H9 (cell line): Measurements from ENCODE around the gene DMXL1. TPM values are rescaled to one million over a fixed set of nuclear protein-coding genes. Genes with fewer than 3 reads are reported as not detected.

Source experiments
- DNase-seq: peaks from one replicate; pipeline ENCODE4 v3.0.0-alpha.2; 2017
- H2AFZ ChIP-seq: one replicate; pipeline ENCODE4 v1.6.1; 2013; ENCODE audit warnings: mild to moderate bottlenecking, low read length, control low read depth, moderate library complexity
- H2AK5ac ChIP-seq: 2 replicates; pipeline ENCODE4 v1.6.1; 2013; ENCODE audit warnings: low read length, control low read depth, mixed read lengths; ENCODE audit not compliant: insufficient read length
- H2BK120ac ChIP-seq: one replicate; pipeline ENCODE4 v1.6.1; 2013; ENCODE audit warnings: low read depth, mild to moderate bottlenecking, low read length, control low read depth, inconsistent platforms; ENCODE audit not compliant: poor library complexity, severe bottlenecking
- H2BK12ac ChIP-seq: 2 replicates; pipeline ENCODE4 v1.6.1; 2013; ENCODE audit warnings: low read length, control low read depth, mixed read lengths, low read depth; ENCODE audit not compliant: insufficient read length
- H2BK15ac ChIP-seq: 2 replicates; pipeline ENCODE4 v1.6.1; 2013; ENCODE audit warnings: low read depth, low read length, control low read depth
- H2BK20ac ChIP-seq: one replicate; pipeline ENCODE4 v1.6.1; 2013; ENCODE audit warnings: low read depth, mild to moderate bottlenecking, low read length, control low read depth, inconsistent platforms; ENCODE audit not compliant: poor library complexity, severe bottlenecking
- H2BK5ac ChIP-seq: 2 replicates; pipeline ENCODE4 v1.6.1; 2013; ENCODE audit warnings: low read length, control low read depth, mixed read lengths; ENCODE audit not compliant: insufficient read length
- H3K14ac ChIP-seq: 2 replicates; pipeline ENCODE4 v1.6.1; 2013; ENCODE audit warnings: low read length, control low read depth; ENCODE audit not compliant: insufficient read depth
- H3K18ac ChIP-seq: 2 replicates; pipeline ENCODE4 v1.6.1; 2013; ENCODE audit warnings: low read depth, mild to moderate bottlenecking, mixed read lengths, low read length, control low read depth; ENCODE audit not compliant: insufficient read length
- H3K23ac ChIP-seq: 2 replicates; pipeline ENCODE4 v1.6.1; 2013; ENCODE audit warnings: low read length, control low read depth, mixed read lengths, low read depth; ENCODE audit not compliant: insufficient read length
- H3K23me2 ChIP-seq: 2 replicates; pipeline ENCODE4 v1.6.1; 2013; ENCODE audit warnings: low read depth, mild to moderate bottlenecking, mixed read lengths, low read length, control low read depth; ENCODE audit not compliant: insufficient read length, poor library complexity, severe bottlenecking
- H3K27ac ChIP-seq: 2 replicates; pipeline ENCODE4 v1.5.1; 2013; ENCODE audit warnings: low read length, control low read depth, mixed read lengths, low read depth; ENCODE audit not compliant: insufficient read length
- H3K27me3 ChIP-seq: 2 replicates; pipeline ENCODE4 v1.6.1; 2013; ENCODE audit warnings: low read length, control low read depth, inconsistent platforms; ENCODE audit not compliant: insufficient read depth
- H3K4ac ChIP-seq: 2 replicates; pipeline ENCODE4 v1.6.1; 2013; ENCODE audit warnings: low read depth, mild to moderate bottlenecking, control low read depth, inconsistent platforms, low read length, moderate library complexity
- H3K4me1 ChIP-seq: 2 replicates; pipeline ENCODE4 v1.6.1; 2013; ENCODE audit warnings: low read length, control low read depth, inconsistent platforms; ENCODE audit not compliant: insufficient read depth
- H3K4me2 ChIP-seq: 2 replicates; pipeline ENCODE4 v1.6.1; 2013; ENCODE audit warnings: low read length, control low read depth, mixed read lengths; ENCODE audit not compliant: insufficient read length, insufficient read depth
- H3K56ac ChIP-seq: 2 replicates; pipeline ENCODE4 v1.6.1; 2013; ENCODE audit warnings: low read depth, mild to moderate bottlenecking, mixed read lengths, low read length, control low read depth; ENCODE audit not compliant: insufficient read length
- H3K79me1 ChIP-seq: 2 replicates; pipeline ENCODE4 v1.6.1; 2013; ENCODE audit warnings: low read depth, mild to moderate bottlenecking, moderate library complexity, low read length, control low read depth, inconsistent platforms; ENCODE audit not compliant: insufficient read depth, poor library complexity, severe bottlenecking
- H3K79me2 ChIP-seq: 2 replicates; pipeline ENCODE4 v1.6.1; 2013; ENCODE audit warnings: low read length, control low read depth, inconsistent platforms; ENCODE audit not compliant: insufficient read depth
- H3K9ac ChIP-seq: 2 replicates; pipeline ENCODE4 v1.6.1; 2013; ENCODE audit warnings: low read length, control low read depth, mixed read lengths; ENCODE audit not compliant: insufficient read length; ENCODE audit errors: extremely low read depth
- H3K9me3 ChIP-seq: one replicate; pipeline ENCODE4 v1.6.1; 2013; ENCODE audit warnings: low read depth, low read length, inconsistent platforms; ENCODE audit not compliant: control insufficient read depth
- H3T11ph ChIP-seq: one replicate; pipeline ENCODE4 v1.6.1; 2013; ENCODE audit warnings: mild to moderate bottlenecking, low read length, control low read depth, inconsistent platforms
- H4K20me1 ChIP-seq: one replicate; pipeline ENCODE4 v1.6.1; 2013; ENCODE audit not compliant: control insufficient read depth, insufficient read length, insufficient read depth
- H4K5ac ChIP-seq: 2 replicates; pipeline ENCODE4 v1.6.1; 2013; ENCODE audit warnings: low read depth, mild to moderate bottlenecking, mixed read lengths, low read length, control low read depth; ENCODE audit not compliant: insufficient read length
- H4K8ac ChIP-seq: replicated peaks from 2 replicates; pipeline ENCODE4 v1.6.1; 2013; ENCODE audit warnings: low read length, control low read depth, mixed read lengths, low read depth; ENCODE audit not compliant: insufficient read length
- H4K91ac ChIP-seq: 2 replicates; pipeline ENCODE4 v1.6.1; 2013; ENCODE audit warnings: low read depth, mild to moderate bottlenecking, moderate library complexity, mixed read lengths, low read length, control low read depth; ENCODE audit not compliant: insufficient read length
- H3K27ac Mint-ChIP-seq, 3 experiments: 2 replicates in 2 of 3; 3 replicates in 1 of 3; pipeline ENCODE4 v1.8.0; 2020 to 2021; ENCODE audit warnings: mixed read lengths in 3 of 3, mild to moderate bottlenecking in 1 of 3, moderate library complexity in 1 of 3
- H3K27me3 Mint-ChIP-seq: 2 replicates; pipeline ENCODE4 v1.8.0; 2021; ENCODE audit warnings: low read depth, mild to moderate bottlenecking, moderate library complexity, mixed read lengths
- H3K36me3 Mint-ChIP-seq, 3 experiments: 2 replicates in 2 of 3; 3 replicates in 1 of 3; pipeline ENCODE4 v1.8.0; 2020 to 2021; ENCODE audit warnings: low read depth in 3 of 3, mixed read lengths in 3 of 3; ENCODE audit not compliant: insufficient read depth in 1 of 3
- H3K4me1 Mint-ChIP-seq, 2 experiments: 2 replicates each; pipeline ENCODE4 v1.8.0; 2020; ENCODE audit warnings: mixed read lengths in 2 of 2
- H3K4me3 Mint-ChIP-seq, 2 experiments: 2 replicates in 1 of 2; 3 replicates in 1 of 2; pipeline ENCODE4 v1.8.0; 2020 to 2021; ENCODE audit warnings: mild to moderate bottlenecking in 2 of 2, mixed read lengths in 2 of 2, moderate library complexity in 1 of 2
- H3K9me3 Mint-ChIP-seq, 2 experiments: 2 replicates in 1 of 2; 3 replicates in 1 of 2; pipeline ENCODE4 v1.8.0; 2020; ENCODE audit warnings: mild to moderate bottlenecking in 2 of 2, mixed read lengths in 2 of 2, moderate library complexity in 1 of 2
- WGBS: extraction: QIAGEN DNeasy Blood & Tissue Kit; methylation state at CpG from one replicate; pipeline ENCODE4 v1.1.7; 2013; ENCODE audit warnings: missing lambda C conversion rate, low lambda C conversion rate, mixed read lengths; ENCODE audit not compliant: insufficient read length; ENCODE audit errors: extremely low coverage; 5-methylcytosine and 5-hydroxymethylcytosine counted together
- total RNA-seq: library from RNA; stranded (reverse); gene quantifications from 2 replicates; pipeline ENCODE4 v1.2.1, GENCODE V29; 2021
- TF ChIP-seq, protein P1 (sequence below): fragments of 200-600 bp; sonication (generic); conservative IDR thresholded peaks from 3 replicates; pipeline ENCODE4 v1.8.0; 2021; ENCODE audit warnings: antibody characterized with exemption, mild to moderate bottlenecking

Gene DMXL1
- total RNA-seq, 1 experiment from 2014 or later: 63.5 TPM

DNA sequence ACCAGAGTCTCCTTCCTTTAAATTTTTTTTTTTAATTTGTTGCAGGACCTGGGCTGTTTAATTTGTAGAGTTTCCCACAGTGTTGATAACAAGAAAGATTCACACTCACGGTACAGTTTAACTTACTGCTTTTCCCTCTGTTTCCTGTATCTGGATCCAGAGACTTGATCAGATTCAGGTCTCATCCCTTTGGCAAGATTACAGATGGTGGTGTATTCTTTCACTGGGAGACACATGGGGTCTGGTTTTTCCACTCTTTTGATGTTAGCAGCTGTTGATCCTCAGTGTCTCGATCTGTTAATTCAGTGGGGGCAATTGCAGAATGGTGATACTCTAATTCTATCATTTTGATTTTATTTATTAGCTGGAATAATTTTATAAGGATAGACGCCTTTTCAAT is 209.5 kb downstream of the DMXL1 start:
- no peaks in the 10 kb centered on the region for H4K20me1 ChIP-seq
- no peak overlapping the region for H3T11ph ChIP-seq
- no peak overlapping the region for H3K18ac ChIP-seq
- no peak overlapping the region for H3K23ac ChIP-seq
- Mint-ChIP-seq H3K27ac (no peak overlapping the region), H3K36me3 (no peaks in the 10 kb centered on the region), H3K27me3 (no peaks in the 10 kb centered on the region), H3K9me3 (no peaks in the 10 kb centered on the region), H3K4me3 (no peak overlapping the region), H3K4me1 (peaks cover 6 to 17% of the 10 kb centered on the region in 2 experiments; a peak in 3 of 4 replicates)
- H3K23me2 ChIP-seq: no peaks in the 10 kb centered on the region
- no peak overlapping the region for H2BK20ac ChIP-seq
- no peak overlapping the region for H3K4me2 ChIP-seq
- no peak overlapping the region for H2AFZ ChIP-seq
- H2BK5ac ChIP-seq: no peak overlapping the region
- H3K4me1 ChIP-seq: no peaks in the 10 kb centered on the region
- H3K56ac ChIP-seq: no peak overlapping the region
- H3K27me3 ChIP-seq: no peaks in the 10 kb centered on the region
- no peak overlapping the region for H4K5ac ChIP-seq
- no peaks in the 10 kb centered on the region for H3K79me1 ChIP-seq
- no peak overlapping the region for H2BK120ac ChIP-seq
- H2BK15ac ChIP-seq: no peak overlapping the region
- H3K79me2 ChIP-seq: no peaks in the 10 kb centered on the region
- H4K8ac ChIP-seq: no peak overlapping the region
- no peak overlapping the region for H3K14ac ChIP-seq
- TF ChIP-seq, protein P1, sequence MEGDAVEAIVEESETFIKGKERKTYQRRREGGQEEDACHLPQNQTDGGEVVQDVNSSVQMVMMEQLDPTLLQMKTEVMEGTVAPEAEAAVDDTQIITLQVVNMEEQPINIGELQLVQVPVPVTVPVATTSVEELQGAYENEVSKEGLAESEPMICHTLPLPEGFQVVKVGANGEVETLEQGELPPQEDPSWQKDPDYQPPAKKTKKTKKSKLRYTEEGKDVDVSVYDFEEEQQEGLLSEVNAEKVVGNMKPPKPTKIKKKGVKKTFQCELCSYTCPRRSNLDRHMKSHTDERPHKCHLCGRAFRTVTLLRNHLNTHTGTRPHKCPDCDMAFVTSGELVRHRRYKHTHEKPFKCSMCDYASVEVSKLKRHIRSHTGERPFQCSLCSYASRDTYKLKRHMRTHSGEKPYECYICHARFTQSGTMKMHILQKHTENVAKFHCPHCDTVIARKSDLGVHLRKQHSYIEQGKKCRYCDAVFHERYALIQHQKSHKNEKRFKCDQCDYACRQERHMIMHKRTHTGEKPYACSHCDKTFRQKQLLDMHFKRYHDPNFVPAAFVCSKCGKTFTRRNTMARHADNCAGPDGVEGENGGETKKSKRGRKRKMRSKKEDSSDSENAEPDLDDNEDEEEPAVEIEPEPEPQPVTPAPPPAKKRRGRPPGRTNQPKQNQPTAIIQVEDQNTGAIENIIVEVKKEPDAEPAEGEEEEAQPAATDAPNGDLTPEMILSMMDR: no peak
- H2AK5ac ChIP-seq: no peak overlapping the region
- no peak overlapping the region for H3K4ac ChIP-seq
- no peak overlapping the region for H2BK12ac ChIP-seq
- no peak overlapping the region for H4K91ac ChIP-seq
- H3K27ac ChIP-seq: no peak overlapping the region
- no CpG with 5 or more reads among the region's 3 CpGs for WGBS
- no peaks in the 10 kb centered on the region for H3K9me3 ChIP-seq
- H3K9ac ChIP-seq: no peak overlapping the region
- no peak for DNase-seq
